Common myeloid progenitor, CD34-positive (primary cell): ENCODE measurements around the gene CYP11A1.
"Not testable (repeated sequence)": the region's sequence is repeated elsewhere in the genome, so short reads cannot be mapped to it uniquely, and the experiment has no call there.

Source experiments
- CTCF ChIA-PET: fragments of 350-600 bp; sonication (Branson Sonifier 250); formaldehyde crosslinking; loops from one replicate; lab custom pipeline; 2021; ENCODE audit warnings: antibody characterized with exemption; lab: Charles Lee
- POLR2A ChIA-PET: fragments of 350-600 bp; sonication (Branson Sonifier 250); formaldehyde crosslinking; loops from one replicate; lab custom pipeline; 2021; ENCODE audit warnings: antibody characterized with exemption; lab: Charles Lee
- DNase-seq, 3 donors: peaks; one replicate each; pipeline versions ENCODE4 v3.0.0 to v3.0.0-alpha.2; 2013
- H3K27ac ChIP-seq, 2 experiments: 1 replicate in 1 of 2; 2 replicates in 1 of 2; pipeline ENCODE4 v1.7.0; 2013; ENCODE audit warnings: inconsistent platforms in 2 of 2, low read length in 2 of 2, mild to moderate bottlenecking in 2 of 2, low read depth in 1 of 2, moderate library complexity in 1 of 2; ENCODE audit not compliant: severe bottlenecking in 2 of 2, insufficient read depth in 1 of 2, poor library complexity in 1 of 2
- H3K27me3 ChIP-seq, 5 experiments: replicated peaks in 2 of 5; 1 replicate in 3 of 5; 2 replicates in 2 of 5; pipeline versions ENCODE4 v1.6.1 to v1.7.0; 2013; ENCODE audit warnings: low read length in 4 of 5, mild to moderate bottlenecking in 2 of 5, moderate library complexity in 2 of 5, inconsistent platforms in 1 of 5; ENCODE audit not compliant: insufficient read depth in 5 of 5, control insufficient read depth in 4 of 5
- H3K36me3 ChIP-seq, 4 experiments: 1 replicate in 2 of 4; 2 replicates in 2 of 4; pipeline versions ENCODE4 v1.6.1 to v1.7.0; 2013; ENCODE audit warnings: low read length in 3 of 4, control low read depth in 1 of 4, mild to moderate bottlenecking in 1 of 4; ENCODE audit not compliant: control insufficient read depth in 4 of 4, insufficient read depth in 4 of 4
- H3K4me1 ChIP-seq, 4 experiments: 1 replicate in 3 of 4; 2 replicates in 1 of 4; pipeline versions ENCODE4 v1.6.1 to v1.7.1; 2013; ENCODE audit warnings: low read length in 3 of 4, mild to moderate bottlenecking in 3 of 4, control low read depth in 1 of 4, inconsistent platforms in 1 of 4, moderate library complexity in 1 of 4; ENCODE audit not compliant: control insufficient read depth in 4 of 4, insufficient read depth in 4 of 4; ENCODE audit errors: control extremely low read depth in 1 of 4
- H3K4me3 ChIP-seq, 7 experiments: 1 replicate in 4 of 7; 2 replicates in 3 of 7; pipeline versions ENCODE4 v1.5.1 to v1.7.0; 2013; ENCODE audit warnings: mild to moderate bottlenecking in 7 of 7, low read length in 6 of 7, moderate library complexity in 6 of 7, inconsistent platforms in 2 of 7, low read depth in 2 of 7, control low read depth in 1 of 7; ENCODE audit not compliant: insufficient read depth in 4 of 7, control insufficient read depth in 1 of 7; ENCODE audit errors: extremely low read depth in 1 of 7
- H3K9me3 ChIP-seq, 5 experiments: 1 replicate in 4 of 5; 2 replicates in 1 of 5; pipeline versions ENCODE4 v1.6.1 to v1.7.1; 2013; ENCODE audit warnings: low read length in 4 of 5, mild to moderate bottlenecking in 2 of 5, inconsistent platforms in 1 of 5, low read depth in 1 of 5, moderate library complexity in 1 of 5; ENCODE audit not compliant: control insufficient read depth in 4 of 5, insufficient read depth in 2 of 5; ENCODE audit errors: control extremely low read depth in 1 of 5
- WGBS: methylation state at CpG from one replicate; pipeline ENCODE4 v1.1.5; 2013; ENCODE audit not compliant: insufficient coverage; 5-methylcytosine and 5-hydroxymethylcytosine counted together

CYP11A1 gene

GRCh38 chr15:74392902-74393301 is 25.5 kb upstream of the CYP11A1 start:
- Histone ChIP-seq H3K4me3 (no peak overlapping the region), H3K9me3 (no peaks in the 10 kb centered on the region), H3K27me3 (no peaks in the 10 kb centered on the region), H3K4me1 (peaks cover 0 to 84% (median 77%) of the 10 kb centered on the region in 4 experiments), H3K36me3 (no peaks in the 10 kb centered on the region), H3K27ac (peak overlapping the region in 1 of 2 experiments; percentile 23)
- POLR2A ChIA-PET: no interaction called here
- CTCF ChIA-PET: interaction anchor here (1.0 to 7.7 kb wide), 6 partner anchors 9 to 49 kb away, joined by 3 to 75 read pairs (median 4); no protein-coding TSS in a partner anchor
- no peak for DNase-seq
- WGBS: 91% methylated on average over 7 of the region's 7 CpGs

GRCh38 chr15:74392451-74392830 is 25.0 kb upstream of the CYP11A1 start:
- Histone ChIP-seq H3K4me3 (peak overlapping the region in 1 of 7 experiments; percentile 6), H3K9me3 (no peaks in the 10 kb centered on the region), H3K27me3 (no peaks in the 10 kb centered on the region), H3K4me1 (peaks cover 0 to 84% (median 79%) of the 10 kb centered on the region in 4 experiments), H3K36me3 (no peaks in the 10 kb centered on the region), H3K27ac (peak overlapping the region in 1 of 2 experiments; percentile 50)
- DNase-seq: peak in 1 of 3 donors; percentile 17
- CTCF ChIA-PET: interaction anchor here (1.2 to 7.7 kb wide), 4 partner anchors 9 to 40 kb away, joined by 3 to 75 read pairs (median 4); no protein-coding TSS in a partner anchor
- POLR2A ChIA-PET: interaction anchor here (1.2 kb wide), 1 partner anchor 13 kb away, joined by 3 read pairs; no protein-coding TSS in a partner anchor
- WGBS: 22% methylated on average over 5 of the region's 8 CpGs

GRCh38 chr15:74391582-74392450 is 24.4 kb upstream of the CYP11A1 start:
- ChIA-PET CTCF (interaction anchor here (1.8 to 7.7 kb wide), 3 partner anchors 8 to 12 kb away, joined by 4 to 75 read pairs (median 10); no protein-coding TSS in a partner anchor), POLR2A (interaction anchor here (1.2 kb wide), 1 partner anchor 14 kb away, joined by 3 read pairs; no protein-coding TSS in a partner anchor)
- H3K27me3 ChIP-seq: no peaks in the 10 kb centered on the region
- no peaks in the 10 kb centered on the region for H3K36me3 ChIP-seq
- H3K4me1 ChIP-seq: peaks cover 0 to 83% (median 79%) of the 10 kb centered on the region in 4 experiments
- peak overlapping the region in 2 of 7 experiments; percentile 6 to 28 for H3K4me3 ChIP-seq
- no peak for DNase-seq
- 74% methylated on average over 9 of the region's 9 CpGs for WGBS
- peak overlapping the region in 1 of 2 experiments; percentile 50 for H3K27ac ChIP-seq
- no peaks in the 10 kb centered on the region for H3K9me3 ChIP-seq

GRCh38 chr15:74390647-74391288 is 23.3 kb upstream of the CYP11A1 start:
- Histone ChIP-seq H3K9me3 (no peaks in the 10 kb centered on the region), H3K4me1 (peaks cover 0 to 83% (median 78%) of the 10 kb centered on the region in 4 experiments), H3K27ac (peak overlapping the region in 1 of 2 experiments; percentile 82), H3K36me3 (no peaks in the 10 kb centered on the region), H3K27me3 (no peaks in the 10 kb centered on the region), H3K4me3 (peak overlapping the region in 1 of 7 experiments; percentile 28)
- peak; percentile 70 to 75 (median 71) for DNase-seq
- POLR2A ChIA-PET: interaction anchor here (1.1 kb wide), 1 partner anchor 12 kb away, joined by 4 read pairs; no protein-coding TSS in a partner anchor
- 26% methylated on average over 9 of the region's 12 CpGs for WGBS
- CTCF ChIA-PET: interaction anchor here (1.0 to 7.7 kb wide), 5 partner anchors 11 to 50 kb away, joined by 3 to 75 read pairs (median 10); no protein-coding TSS in a partner anchor

GRCh38 chr15:74390049-74390646 is 22.7 kb upstream of the CYP11A1 start:
- ChIA-PET CTCF (interaction anchor here (1.0 to 7.7 kb wide), 6 partner anchors 11 to 50 kb away, joined by 3 to 75 read pairs (median 8); no protein-coding TSS in a partner anchor), POLR2A (interaction anchor here (1.1 to 2.0 kb wide), 4 partner anchors 11 to 44 kb away, joined by 4 to 7 read pairs (median 5); partner anchors contain the start of gene SEMA7A)
- H3K36me3 ChIP-seq, H3K9me3 ChIP-seq, H3K27me3 ChIP-seq: not testable (repeated sequence)
- H3K4me3 ChIP-seq: peak overlapping the region in 1 of 7 experiments; percentile 26
- peaks cover 0 to 84% (median 82%) of the 10 kb centered on the region in 4 experiments for H3K4me1 ChIP-seq
- H3K27ac ChIP-seq: peak overlapping the region; percentile 62 to 82
- 81% methylated on average over 7 of the region's 11 CpGs for WGBS
- peak in 2 of 3 donors; percentile 31 to 45 for DNase-seq

GRCh38 chr15:74389241-74390048 is 22.0 kb upstream of the CYP11A1 start:
- ChIA-PET POLR2A (interaction anchor here (0.6 to 2.0 kb wide), 8 partner anchors 8 to 157 kb away, joined by 3 to 7 read pairs (median 4); partner anchors contain the start of gene SEMA7A), CTCF (interaction anchor here (0.9 to 7.7 kb wide), 10 partner anchors 10 to 51 kb away, joined by 3 to 75 read pairs (median 6); no protein-coding TSS in a partner anchor)
- no peaks in the 10 kb centered on the region for H3K36me3 ChIP-seq
- WGBS: 45% methylated on average over 9 of the region's 20 CpGs
- H3K27ac ChIP-seq: peak overlapping the region; percentile 62 to 82
- H3K4me3 ChIP-seq: peak overlapping the region in 1 of 7 experiments; percentile 26
- no peaks in the 10 kb centered on the region for H3K27me3 ChIP-seq
- no peaks in the 10 kb centered on the region for H3K9me3 ChIP-seq
- peaks cover 0 to 91% (median 87%) of the 10 kb centered on the region in 4 experiments for H3K4me1 ChIP-seq
- peak; percentile 97 to 99 (median 98) for DNase-seq
